HG02840 (cell line): ENCODE data around the gene POLR2J.

Source experiments
- ATAC-seq: cut with Tn5 transposase; IDR thresholded peaks from one replicate; pipeline ENCODE4 v1.9.1; 2021; ENCODE audit warnings: mild to moderate bottlenecking, moderate library complexity, moderate number of reproducible peaks; ENCODE audit not compliant: unreplicated experiment, low FRiP score

POLR2J gene

DNA sequence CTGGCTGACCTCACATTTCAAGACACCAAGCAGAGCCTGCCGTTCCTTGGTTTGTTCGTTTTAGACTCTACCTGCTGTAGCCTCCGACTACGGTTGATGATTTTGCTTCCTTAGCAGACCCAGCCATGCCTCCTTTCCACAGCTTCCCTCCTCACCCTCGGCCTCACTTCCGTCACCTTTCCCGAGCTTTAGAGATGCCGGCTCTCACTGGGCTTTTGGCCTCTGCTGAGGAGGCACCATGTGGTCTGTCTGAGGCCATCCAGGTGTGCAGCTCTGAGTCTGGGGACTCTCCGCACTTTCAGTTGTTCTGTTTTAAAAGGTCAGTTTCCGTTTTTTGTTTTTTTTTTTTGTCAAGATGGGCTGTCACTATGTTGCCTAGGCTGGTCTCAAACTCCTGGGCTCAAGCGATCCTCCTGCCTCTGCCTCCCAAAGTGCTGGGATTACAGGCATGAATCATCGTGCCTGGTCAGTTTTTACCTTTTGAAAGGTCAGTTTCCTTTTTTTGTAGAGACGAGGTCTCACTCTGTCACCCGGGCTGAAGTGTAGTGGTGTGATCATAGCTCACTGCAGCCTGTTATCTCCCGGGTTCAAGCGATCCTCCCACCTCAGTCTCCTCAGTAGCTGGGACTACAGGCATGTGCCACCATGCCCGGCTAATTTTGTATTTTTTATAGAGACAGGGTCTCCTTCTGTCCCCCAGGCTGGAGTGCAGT, 33.6 kb downstream of the POLR2J start:
- ATAC-seq = peak; percentile 33

DNA sequence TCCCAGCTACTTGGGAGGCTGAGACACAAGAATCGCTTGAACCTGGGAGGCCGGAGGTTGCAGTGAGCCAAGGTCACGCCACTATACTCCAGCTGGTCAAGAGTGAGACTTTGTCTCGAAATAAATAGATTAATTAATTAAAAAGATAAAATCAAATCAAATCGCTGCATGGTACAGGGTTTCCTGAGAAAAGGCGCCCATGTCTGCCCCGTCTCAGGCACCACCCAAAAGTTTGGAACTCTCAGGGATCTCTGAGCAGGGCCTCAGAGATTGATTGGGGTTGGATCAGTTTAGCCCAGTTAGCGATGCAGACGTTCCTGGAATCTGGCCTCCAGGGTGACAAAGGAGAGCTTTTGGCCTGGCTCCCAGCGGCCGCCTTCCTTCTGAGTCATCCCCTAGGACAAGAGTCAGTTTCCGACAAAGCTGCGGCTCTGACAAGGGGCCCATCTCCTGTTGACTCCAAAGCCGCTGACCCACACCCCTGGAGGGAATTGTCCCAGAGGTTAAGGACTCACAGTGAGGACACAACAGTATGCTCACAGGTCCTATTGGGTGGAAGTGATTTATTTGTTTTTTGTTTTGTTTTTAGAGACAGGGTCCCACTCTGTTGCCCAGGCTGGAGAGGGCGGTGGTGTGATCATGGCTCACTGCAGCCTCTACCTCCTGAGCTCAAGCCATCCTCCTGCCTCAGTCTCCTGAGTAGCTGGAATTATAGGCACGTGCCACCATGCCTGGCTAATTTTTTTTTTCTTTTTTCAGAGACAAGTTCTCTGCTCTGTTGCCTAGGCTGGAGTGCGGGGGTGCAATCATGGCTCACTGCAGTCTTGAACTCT, 38.5 kb downstream of the POLR2J start:
- ATAC-seq = no peak

DNA sequence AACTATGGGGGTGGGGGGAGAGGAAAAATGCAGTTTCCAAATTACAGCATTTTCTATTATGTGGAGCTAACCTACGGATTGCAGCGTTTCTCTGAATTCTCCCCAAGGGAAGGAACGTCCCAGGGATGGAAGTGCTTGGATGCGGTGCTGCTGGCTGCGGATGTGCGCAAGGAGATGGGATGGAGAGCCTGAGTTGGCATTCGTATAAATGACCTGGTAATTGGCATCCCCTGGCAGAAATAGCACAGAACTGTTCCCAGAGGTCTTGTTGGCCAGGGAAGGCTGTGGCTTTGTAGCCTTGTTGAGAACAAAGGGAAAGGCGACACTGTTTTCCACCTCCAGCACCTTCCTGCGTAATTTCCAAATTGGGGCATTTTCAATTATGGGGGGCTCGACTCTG, 42.6 kb downstream of the POLR2J start:
- ATAC-seq = no peak

DNA sequence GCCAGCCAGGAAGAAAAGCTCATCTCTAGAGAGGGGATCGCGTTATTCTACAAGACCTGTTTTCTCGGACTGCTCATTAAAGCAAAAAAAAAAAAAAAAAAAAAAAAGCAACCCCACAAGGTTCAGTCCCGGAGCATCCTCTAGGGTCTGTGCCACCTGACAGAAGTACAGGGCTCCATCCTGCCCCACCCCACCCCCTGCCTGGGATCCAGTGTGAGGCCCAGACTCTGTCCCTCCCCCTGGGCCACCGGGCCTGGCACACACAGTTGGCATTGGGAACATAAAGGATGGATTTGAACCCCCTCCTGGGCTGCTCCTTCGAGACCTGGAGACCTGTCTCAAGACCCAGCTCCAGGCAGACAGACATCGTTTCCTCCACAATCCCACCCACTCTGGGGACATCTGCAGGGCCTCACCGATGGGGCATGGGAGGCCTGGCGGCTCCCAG, 44.7 kb downstream of the POLR2J start:
- no peak for ATAC-seq

DNA sequence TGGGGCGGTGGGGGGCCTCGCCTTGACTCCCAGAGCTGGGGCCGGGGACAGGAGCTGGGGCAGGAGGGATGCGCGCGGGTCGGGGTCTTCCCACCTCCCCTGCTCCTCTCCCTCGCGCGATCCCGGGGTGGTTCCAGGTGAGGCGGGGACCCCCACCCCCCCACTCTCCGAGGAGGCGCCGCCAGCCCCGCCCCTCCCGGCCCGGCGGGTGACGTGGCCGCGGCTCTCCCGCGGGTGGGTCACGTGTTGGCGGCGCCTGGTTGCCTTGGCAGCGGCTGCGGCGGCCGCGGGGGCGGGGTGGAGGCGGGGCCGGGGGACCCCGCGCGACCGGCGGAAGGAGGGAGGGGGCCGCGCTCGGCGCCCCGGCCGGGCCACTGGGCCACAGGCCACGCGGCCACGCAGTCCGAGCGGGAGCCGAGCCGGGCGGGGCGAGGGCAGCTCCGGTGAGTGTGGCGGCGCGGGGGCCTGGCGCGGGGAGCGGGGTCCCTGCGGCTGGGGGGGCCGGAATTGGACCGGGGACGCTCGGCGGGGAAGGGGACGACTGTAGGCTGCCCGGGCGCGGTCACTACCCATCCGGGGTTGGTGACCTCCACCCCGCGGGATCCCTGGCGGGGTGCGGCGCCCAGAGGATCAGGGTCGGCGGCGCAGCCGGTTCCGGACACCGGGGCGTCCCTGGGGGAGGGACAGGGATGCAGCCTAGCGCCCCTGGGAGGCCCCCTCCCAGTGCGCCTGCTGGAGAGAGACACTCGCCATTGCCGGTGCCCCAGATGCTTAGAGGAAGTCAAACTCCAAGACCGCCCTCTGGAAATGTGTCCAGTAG, 45.3 kb downstream of the POLR2J start, which contains the start of gene ORAI2:
TSS of gene ORAI2 (plus strand) at position 357 of the 820 bp plus-strand sequence. CDS start 5,382 bp downstream, outside the sequence.
- peak; percentile 70 for ATAC-seq

DNA sequence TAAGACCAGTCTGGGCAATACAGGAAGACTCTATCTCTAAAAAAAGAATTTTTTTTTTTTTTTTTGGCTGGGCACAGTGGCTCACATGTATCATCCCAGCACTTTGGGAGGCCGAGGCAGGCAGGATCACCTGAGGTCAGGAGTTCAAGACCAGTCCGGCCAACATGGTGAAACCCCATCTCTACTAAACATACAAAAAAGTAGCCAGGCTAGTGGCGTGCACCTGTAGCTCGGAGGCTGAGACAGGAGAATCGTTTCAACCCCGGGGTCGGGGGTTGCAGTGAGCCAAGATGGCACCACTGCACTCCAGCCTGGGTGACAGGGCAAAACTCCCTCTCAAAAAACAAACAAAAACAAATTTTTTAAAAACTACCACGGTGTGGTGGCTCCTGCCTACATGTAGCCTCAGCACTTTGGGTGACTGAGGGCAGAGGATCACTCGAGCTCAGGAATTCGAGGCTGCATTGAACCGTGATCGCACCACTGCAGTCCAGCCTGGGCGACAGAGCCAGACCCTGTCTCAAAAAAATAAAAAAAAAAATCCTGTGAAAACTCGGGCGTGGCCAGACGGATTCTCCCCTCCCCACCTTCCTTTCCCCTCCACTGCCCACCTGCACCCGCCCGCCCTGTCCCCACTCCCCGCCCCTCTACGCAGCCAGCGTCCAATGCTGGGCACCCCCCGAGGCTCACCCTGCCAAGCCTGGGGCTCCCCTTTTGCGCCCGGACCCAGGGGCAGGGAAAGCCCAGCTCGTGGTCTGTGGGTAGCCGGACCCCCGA, 46.1 kb downstream of the POLR2J start:
- ATAC-seq = peak; percentile 29

DNA sequence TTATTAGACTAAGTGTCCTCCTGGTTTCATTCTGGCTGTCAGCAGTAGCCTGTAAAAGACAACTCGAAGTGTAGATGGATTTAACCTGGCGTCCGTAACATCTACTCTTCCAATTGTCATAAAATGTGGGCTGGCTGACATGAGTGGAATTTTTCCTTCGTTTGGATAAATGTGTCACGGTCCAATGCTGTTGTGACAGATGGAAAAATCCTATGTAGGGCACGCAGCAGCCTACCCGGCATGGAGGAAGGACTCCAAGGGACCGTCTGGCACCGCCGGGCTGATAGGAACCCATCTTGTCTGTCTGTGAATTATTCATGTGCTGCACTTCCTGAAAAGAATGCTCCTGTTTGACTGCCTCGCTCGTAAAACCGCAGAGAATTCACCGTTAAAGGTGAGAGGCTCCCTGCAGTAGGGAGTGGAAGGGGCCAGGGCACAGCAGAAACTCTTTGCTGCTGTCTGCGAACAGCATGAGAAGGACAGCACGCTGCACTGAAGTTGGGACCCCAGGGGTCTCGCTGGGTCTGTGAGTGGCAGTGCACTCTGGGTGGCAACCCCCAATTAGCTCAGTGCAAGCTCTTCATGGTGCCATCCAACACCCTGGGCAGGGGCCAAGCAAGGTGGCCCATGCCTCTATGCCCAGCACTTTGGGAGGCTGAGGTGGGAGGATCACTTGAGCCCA, 47.0 kb downstream of the POLR2J start:
- ATAC-seq = no peak

DNA sequence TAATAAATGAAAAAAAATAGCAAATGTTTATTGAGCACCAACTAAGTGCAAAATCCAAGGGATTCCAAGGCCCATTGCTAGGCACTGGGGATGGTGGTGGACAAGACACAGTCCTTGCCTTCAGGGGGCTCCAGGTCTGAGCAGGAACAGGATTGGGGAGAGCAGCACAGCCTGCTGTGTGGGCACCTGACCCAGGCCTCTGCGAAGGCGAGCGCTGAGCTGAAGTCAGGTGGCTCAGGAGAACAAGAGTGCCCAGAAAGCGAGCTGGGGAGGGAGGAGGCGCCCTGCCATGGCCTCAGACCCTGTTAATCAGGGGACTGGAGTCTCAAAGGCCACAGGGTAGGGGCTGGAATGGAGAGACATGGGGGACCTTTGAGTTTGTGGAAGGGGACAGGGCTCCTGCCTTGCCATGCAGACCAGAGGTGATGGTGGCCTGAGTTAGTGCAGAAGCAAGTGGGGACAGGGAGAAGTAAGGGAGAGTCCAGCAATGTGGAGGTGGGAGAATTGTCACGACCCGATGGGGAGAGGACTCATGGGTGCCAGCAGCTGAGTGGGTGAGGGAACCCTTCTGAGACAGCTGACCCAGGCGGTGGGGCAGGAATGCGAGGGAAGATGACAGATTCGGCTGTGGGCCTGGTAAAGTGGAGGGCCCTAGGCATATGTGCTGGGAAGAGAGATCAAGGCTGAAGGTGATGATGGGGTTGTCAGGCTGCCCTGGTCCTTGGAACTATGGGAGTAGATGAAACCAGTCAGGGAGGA, 49.4 kb downstream of the POLR2J start:
- ATAC-seq = no peak

DNA sequence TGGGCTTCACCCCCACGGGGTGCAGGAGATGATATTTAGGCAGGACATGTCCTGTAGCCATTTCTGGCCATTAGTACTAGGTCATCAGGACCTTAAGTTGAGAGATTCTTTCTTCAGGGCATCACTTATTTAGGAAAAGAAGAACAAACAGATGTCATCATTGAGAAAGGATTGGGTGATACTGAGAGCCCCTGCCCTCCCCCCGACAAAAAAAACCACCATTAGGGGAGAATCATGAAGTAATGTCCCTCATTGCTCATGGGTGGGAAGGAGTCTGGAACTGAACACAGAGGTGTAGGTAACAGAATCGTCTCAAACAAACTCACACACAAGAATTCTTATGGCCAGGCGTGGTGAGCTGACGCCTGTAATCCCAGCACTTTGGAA, 51.7 kb downstream of the POLR2J start:
- no peak for ATAC-seq

DNA sequence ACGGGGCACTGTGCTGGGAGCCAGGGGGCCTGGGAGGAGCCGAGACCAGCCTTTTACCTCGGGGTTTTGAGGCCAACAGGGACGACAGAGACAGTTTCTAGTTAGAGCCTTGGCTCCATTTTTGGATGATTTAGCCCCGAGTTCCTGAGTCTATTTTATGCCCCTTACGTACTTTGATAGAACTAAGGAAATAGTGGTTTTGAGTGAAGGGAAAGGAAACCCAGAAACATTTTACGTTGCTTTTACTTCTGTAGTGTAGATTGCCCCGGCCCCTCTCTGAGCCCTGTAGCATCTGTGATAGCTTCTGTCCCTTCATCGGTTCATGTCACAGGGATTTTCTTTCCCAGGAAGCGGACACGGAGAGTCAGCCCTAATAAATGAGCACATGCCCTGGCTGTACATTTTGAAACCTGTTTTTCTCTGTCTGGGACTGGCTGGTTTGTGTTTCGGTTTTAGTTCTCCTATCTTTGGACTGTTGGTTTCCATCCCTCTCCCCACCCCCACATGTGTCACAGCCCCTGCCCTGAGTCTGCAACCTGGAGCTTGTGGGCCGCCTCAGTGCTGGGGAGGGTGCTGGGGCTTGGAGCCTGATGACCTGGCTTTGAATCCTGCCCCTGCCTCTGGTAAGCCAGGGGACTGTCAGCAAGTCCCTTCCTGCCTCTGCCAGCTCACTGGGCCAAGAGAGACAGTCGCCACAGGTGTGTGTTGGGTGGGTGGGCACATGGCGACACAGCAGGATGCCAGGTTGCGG, 52.3 kb downstream of the POLR2J start:
- ATAC-seq = peak; percentile 38

DNA sequence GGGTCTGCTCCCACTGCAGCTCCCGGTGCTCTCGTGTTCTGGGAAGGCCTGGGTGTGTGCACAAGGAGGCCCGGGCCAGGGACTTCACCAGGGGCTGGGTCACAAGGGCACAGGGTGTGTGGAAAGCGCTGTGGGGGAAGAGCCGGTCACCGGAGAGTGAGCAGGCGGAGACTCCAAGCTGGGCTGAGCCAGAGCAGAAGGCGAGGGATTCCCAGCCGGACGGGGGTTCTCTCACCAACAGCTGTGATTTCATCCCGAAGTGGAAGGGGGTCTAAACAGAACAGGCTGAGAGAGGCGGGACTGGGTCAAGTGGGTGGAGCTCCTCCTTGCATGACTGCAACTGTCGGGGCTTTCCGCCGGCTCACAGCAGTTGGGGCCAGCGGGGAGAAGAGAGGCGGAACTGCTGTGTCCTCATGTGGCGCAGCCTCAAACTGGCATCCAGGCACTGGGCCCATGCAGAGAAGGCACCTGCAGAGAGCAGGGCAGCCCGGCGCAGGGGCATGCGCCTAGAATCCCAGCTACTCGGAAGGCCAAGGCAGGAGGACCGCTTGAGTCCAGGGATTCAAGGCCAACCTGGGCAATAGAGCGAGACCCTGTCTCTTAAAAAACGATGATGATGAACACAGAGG, 53.0 kb downstream of the POLR2J start:
- ATAC-seq = peak; percentile 59

DNA sequence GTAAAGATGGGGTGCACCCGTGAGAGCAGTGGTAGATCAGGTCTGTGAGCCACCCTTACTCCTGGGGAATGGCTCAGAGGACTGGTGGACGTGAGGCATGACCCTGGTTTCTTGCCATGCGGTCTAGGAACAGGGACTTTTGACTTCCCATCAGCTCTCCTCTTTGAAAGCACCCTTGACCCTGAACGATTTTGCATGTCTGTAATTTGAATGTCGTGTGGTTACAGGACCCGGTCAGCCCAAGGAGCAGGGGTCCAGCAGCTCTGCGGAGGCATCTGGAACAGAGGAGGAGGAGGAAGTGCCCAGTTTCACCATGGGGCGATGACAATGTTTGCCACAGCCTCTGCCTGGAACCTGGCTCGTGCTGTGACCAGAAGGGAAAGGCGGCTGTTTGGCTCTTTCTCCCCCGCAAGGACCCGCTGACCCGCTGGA, 53.9 kb downstream of the POLR2J start:
- no peak for ATAC-seq

DNA sequence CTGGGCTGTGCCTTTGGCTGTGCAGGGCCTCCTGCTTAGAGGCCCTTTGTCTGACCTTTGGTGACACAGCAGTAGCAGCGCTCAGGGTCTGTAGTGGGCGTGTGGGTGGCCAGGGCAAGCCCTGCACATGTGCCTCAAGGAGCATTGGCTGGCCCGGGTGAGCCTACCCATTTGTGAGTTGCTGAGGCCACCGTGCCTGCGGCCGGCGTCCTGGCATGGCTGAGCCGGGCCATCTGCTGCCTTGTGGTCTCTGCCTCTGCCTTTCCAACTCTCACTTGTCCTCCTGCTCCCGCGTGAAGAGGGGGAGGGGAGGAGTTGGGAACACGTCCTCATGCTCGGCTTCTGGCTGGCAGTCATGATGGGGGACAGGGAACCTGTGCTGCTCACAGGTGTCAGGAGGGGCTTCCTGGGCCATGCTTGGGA, 54.6 kb downstream of the POLR2J start:
- no peak for ATAC-seq
